IMR-90 (cell line): ENCODE results near the gene CBL. TPM values are rescaled to one million over a fixed set of nuclear protein-coding genes. Genes with fewer than 3 reads are reported as not detected.
A peak's percentile ranks its signal among the peaks of the same experiment; 100 is the strongest.

Source experiments
- ATAC-seq: fragments of 200-7000 bp; cut with Tn5 transposase; 2 replicates; pipeline ENCODE4 v1.9.1; 2020; ENCODE audit warnings: low read depth, mild to moderate bottlenecking, moderate library complexity
- BruUV-seq: library from RNA; stranded (reverse); fragments of 400-500 nt; replicated peaks from 2 replicates; lab custom pipeline; 2021; lab: Mats Ljungman, UMichigan
- CTCF ChIA-PET: fragments of 300-600 bp; formaldehyde crosslinking; extraction: SDS; loops from one replicate; lab custom pipeline; 2021; ENCODE audit warnings: antibody characterized with exemption; lab: Yijun Ruan, JAX
- POLR2A ChIA-PET: fragments of 300-600 bp; sonication (Branson Sonifier 250); formaldehyde crosslinking; loops from one replicate; lab custom pipeline; 2022; ENCODE audit warnings: antibody characterized with exemption; ENCODE audit not compliant: unreplicated experiment; lab: Charles Lee
- DNase-seq: peaks from one replicate; pipeline ENCODE4 v3.0.0; 2013
- H2AFZ ChIP-seq: replicated peaks from 2 replicates; pipeline ENCODE3; 2013; ENCODE audit warnings: low read length, mild to moderate bottlenecking; ENCODE audit not compliant: poor library complexity
- H2AK5ac ChIP-seq: 2 replicates; pipeline ENCODE4 v1.6.1; 2013; ENCODE audit warnings: low read depth, low read length, inconsistent platforms
- H2AK9ac ChIP-seq: replicated peaks from 2 replicates; pipeline ENCODE3; 2013; ENCODE audit warnings: mild to moderate bottlenecking, low read depth, low read length, moderate library complexity; ENCODE audit not compliant: poor library complexity
- H2BK120ac ChIP-seq: 2 replicates; pipeline ENCODE4 v1.6.1; 2013; ENCODE audit warnings: low read depth, low read length, inconsistent platforms
- H2BK15ac ChIP-seq: 3 replicates; pipeline ENCODE4 v1.6.1; 2013; ENCODE audit warnings: low read depth, low read length, inconsistent platforms
- H2BK20ac ChIP-seq: 2 replicates; pipeline ENCODE4 v1.6.1; 2013; ENCODE audit warnings: low read depth, mild to moderate bottlenecking, inconsistent platforms, low read length, moderate library complexity
- H2BK5ac ChIP-seq: 2 replicates; pipeline ENCODE4 v1.6.1; 2013; ENCODE audit warnings: mild to moderate bottlenecking, low read depth, low read length, inconsistent platforms; ENCODE audit not compliant: poor library complexity, severe bottlenecking
- H3K14ac ChIP-seq: replicated peaks from 2 replicates; pipeline ENCODE4 v1.6.1; 2013; ENCODE audit warnings: low read depth, low read length, inconsistent platforms
- H3K18ac ChIP-seq: 2 replicates; pipeline ENCODE4 v1.6.1; 2013; ENCODE audit warnings: low read depth, low read length, control low read depth
- H3K23ac ChIP-seq: 2 replicates; pipeline ENCODE4 v1.6.1; 2013; ENCODE audit warnings: low read depth, low read length, inconsistent platforms
- H3K27ac ChIP-seq: 2 replicates; pipeline ENCODE4 v1.5.1; 2013; ENCODE audit warnings: mild to moderate bottlenecking, control low read depth, low read length; ENCODE audit not compliant: insufficient read depth
- H3K27me3 ChIP-seq: 2 replicates; pipeline ENCODE4 v1.6.1; 2013; ENCODE audit warnings: low read length; ENCODE audit not compliant: control insufficient read depth, insufficient read depth
- H3K36me3 ChIP-seq: 2 replicates; pipeline ENCODE4 v1.6.1; 2013; ENCODE audit warnings: low read length, mixed read lengths; ENCODE audit not compliant: control insufficient read depth, insufficient read depth
- H3K4ac ChIP-seq: 2 replicates; pipeline ENCODE4 v1.6.1; 2013; ENCODE audit warnings: low read depth, low read length, inconsistent platforms
- H3K4me1 ChIP-seq: 2 replicates; pipeline ENCODE4 v1.6.1; 2013; ENCODE audit warnings: low read length, mixed read lengths; ENCODE audit not compliant: control insufficient read depth, insufficient read depth
- H3K4me2 ChIP-seq: 2 replicates; pipeline ENCODE4 v1.6.1; 2013; ENCODE audit warnings: low read depth, mild to moderate bottlenecking, control low read depth, low read length, moderate library complexity
- H3K4me3 ChIP-seq: 2 replicates; pipeline ENCODE4 v1.5.1; 2013; ENCODE audit warnings: low read depth, mild to moderate bottlenecking, control low read depth, low read length, moderate library complexity; ENCODE audit not compliant: insufficient read depth
- H3K56ac ChIP-seq: 2 replicates; pipeline ENCODE4 v1.6.1; 2013; ENCODE audit warnings: low read length, inconsistent platforms; ENCODE audit not compliant: insufficient read depth; ENCODE audit errors: extremely low read depth
- H3K79me1 ChIP-seq, 2 experiments: 2 replicates each; pipeline ENCODE4 v1.6.1; 2013; ENCODE audit warnings: low read length in 2 of 2, inconsistent platforms in 1 of 2, low read depth in 1 of 2
- H3K9ac ChIP-seq: 2 replicates; pipeline ENCODE4 v1.6.1; 2013; ENCODE audit warnings: low read depth, low read length, control low read depth
- H3K9me1 ChIP-seq: 2 replicates; pipeline ENCODE4 v1.6.1; 2013; ENCODE audit warnings: low read length, inconsistent platforms; ENCODE audit not compliant: insufficient read depth
- H3K9me3 ChIP-seq: 2 replicates; pipeline ENCODE4 v1.6.1; 2013; ENCODE audit warnings: low read length; ENCODE audit not compliant: control insufficient read depth, insufficient read depth
- H4K20me1 ChIP-seq: 2 replicates; pipeline ENCODE4 v1.6.1; 2013; ENCODE audit warnings: low read length, inconsistent platforms; ENCODE audit not compliant: insufficient read depth
- H4K5ac ChIP-seq: 2 replicates; pipeline ENCODE4 v1.6.1; 2013; ENCODE audit warnings: mild to moderate bottlenecking, low read depth, low read length, control low read depth
- H4K8ac ChIP-seq, 2 experiments: 2 replicates each; pipeline ENCODE4 v1.6.1; 2013; ENCODE audit warnings: low read depth in 2 of 2, low read length in 2 of 2, control low read depth in 1 of 2, inconsistent platforms in 1 of 2
- H4K91ac ChIP-seq: 2 replicates; pipeline ENCODE4 v1.6.1; 2013; ENCODE audit warnings: low read depth, low read length, inconsistent platforms; ENCODE audit not compliant: insufficient read depth
- BHLHE40 ChIP-seq: fragments of 150-350 bp; IDR thresholded peaks from 2 replicates; pipeline ENCODE4 v1.6.1; 2016; ENCODE audit warnings: mild to moderate bottlenecking, low read depth, low read length
- CEBPB ChIP-seq: IDR thresholded peaks from 2 replicates; pipeline ENCODE4 v1.6.1; 2012; ENCODE audit warnings: low read depth, low read length, improper control_type of control experiment
- MAFK ChIP-seq: IDR thresholded peaks from 2 replicates; pipeline ENCODE4 v1.6.1; 2012; ENCODE audit warnings: low read depth, low read length, improper control_type of control experiment
- MXI1 ChIP-seq: IDR thresholded peaks from 2 replicates; pipeline ENCODE4 v1.6.1; 2012; ENCODE audit warnings: low read depth, mild to moderate bottlenecking, low read length, moderate library complexity, borderline replicate concordance
- whole genome bisulfite sequencing, 2 experiments: methylation state at CpG; one replicate each; pipeline versions ENCODE4 v1.1.5 to v1.1.7; 2013; ENCODE audit warnings: missing lambda C conversion rate in 2 of 2; ENCODE audit not compliant: insufficient read length in 1 of 2; ENCODE audit errors: extremely low coverage in 2 of 2; 5-methylcytosine and 5-hydroxymethylcytosine counted together
- dilution Hi-C: fragments of 300-500 bp; cut with HindIII; formaldehyde crosslinking; loops from one replicate; pipeline ENCODE4 v1.14.3; 2018; ENCODE audit warnings: low sequenced_read_pairs; ENCODE audit not compliant: unreplicated experiment
- in situ Hi-C: fragments of 300-500 bp; cut with MboI; formaldehyde crosslinking; loops from 3 replicates; pipeline ENCODE4 v1.14.3; 2019; ENCODE audit warnings: low sequenced_read_pairs, inconsistent platforms, mixed read lengths
- intact Hi-C: fragments of 100-400 bp; cut with micrococcal nuclease; formaldehyde crosslinking; loops from 2 replicates; pipeline ENCODE4 v1.10.0; 2022
- polyA plus RNA-seq, 3 experiments: library from polyadenylated mRNA; depleted of rRNA; stranded (reverse); fragments of >200 nt; gene quantifications; 2 replicates each; pipeline ENCODE4 v1.2.3, GENCODE V29; 2012; ENCODE audit warnings: low replicate concordance in 1 of 3
- total RNA-seq: library from RNA; depleted of rRNA; stranded (reverse); fragments of >200 nt; gene quantifications from 2 replicates; pipeline ENCODE4 v1.2.3, GENCODE V29; 2012

Gene CBL
- total and polyA plus RNA-seq, 2 of the 4 experiments (the other 2 are of a cell fraction): 6.1 to 11.8 TPM

DNA sequence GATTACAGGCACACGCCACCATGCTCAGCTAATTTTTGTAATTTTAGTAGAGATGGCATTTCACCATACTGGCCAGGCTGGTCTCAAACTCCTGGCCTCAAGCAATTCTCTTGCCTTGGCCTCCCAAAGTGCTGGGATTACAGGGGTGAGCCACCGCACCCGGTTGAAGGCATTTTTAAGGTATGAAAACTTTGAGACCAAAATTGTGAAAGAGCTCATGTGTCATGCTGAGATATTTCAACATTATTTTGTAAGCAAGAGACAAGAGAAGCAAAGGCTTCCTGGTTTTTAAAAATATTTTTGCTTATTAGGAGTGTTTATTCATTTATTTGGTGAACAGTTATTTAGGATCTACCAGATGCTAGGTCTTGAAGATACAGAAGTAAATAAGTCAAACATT is 14.0 kb upstream of the CBL start:
- no peak overlapping the region for H3K18ac ChIP-seq
- H3K56ac ChIP-seq: no peak overlapping the region
- in situ Hi-C loops (no loop called here), dilution Hi-C loops (no loop called here), intact Hi-C loops (no loop called here)
- DNase-seq: no peak
- peaks cover 24% of the 10 kb centered on the region for H3K27me3 ChIP-seq
- no peak overlapping the region for H3K14ac ChIP-seq
- no peak overlapping the region for H3K4me3 ChIP-seq
- no peak for TF ChIP-seq MXI1
- no peak for TF ChIP-seq MAFK
- peak; percentile 50; the same call in 1 of the 2 replicates for TF ChIP-seq CEBPB
- TF ChIP-seq BHLHE40: no peak
- H2AFZ ChIP-seq: no peak overlapping the region
- no peak overlapping the region for H2AK9ac ChIP-seq
- H3K79me1 ChIP-seq: no peaks in the 10 kb centered on the region
- H4K91ac ChIP-seq: no peak overlapping the region
- POLR2A ChIA-PET: interaction anchor here (0.6 kb wide), 1 partner anchor 71 kb away, joined by 3 read pairs; no protein-coding TSS in a partner anchor
- no peak overlapping the region for H3K4me2 ChIP-seq
- H2BK20ac ChIP-seq: no peak overlapping the region
- no peaks in the 10 kb centered on the region; the same call in 1 of the 2 replicates for H3K9me1 ChIP-seq
- no peaks in the 10 kb centered on the region for H4K20me1 ChIP-seq
- no peak overlapping the region for H3K9ac ChIP-seq
- BruUV-seq: no TSS peak
- no peak overlapping the region for H4K8ac ChIP-seq
- ATAC-seq: no peak
- no peak overlapping the region for H4K5ac ChIP-seq
- H2BK5ac ChIP-seq: no peak overlapping the region
- no CpG with 5 or more reads among the region's 3 CpGs for WGBS, 2 experiments
- no peak overlapping the region for H3K4ac ChIP-seq
- no peaks in the 10 kb centered on the region for H3K4me1 ChIP-seq
- H3K36me3 ChIP-seq: no peaks in the 10 kb centered on the region
- no peak overlapping the region for H2BK120ac ChIP-seq
- H3K23ac ChIP-seq: no peak overlapping the region
- no peaks in the 10 kb centered on the region for H3K9me3 ChIP-seq
- no peak overlapping the region for H2AK5ac ChIP-seq
- CTCF ChIA-PET: interaction anchor here (0.6 to 1.4 kb wide), 2 partner anchors 14 to 22 kb away, joined by 3 to 4 read pairs; partner anchors contain the start of gene CBL
- H2BK15ac ChIP-seq: no peak overlapping the region
- no peak overlapping the region for H3K27ac ChIP-seq
